ENCODE measurements around the gene CYTH2.

The CYTH2 gene

GRCh38 chr19:48474084-48474592, 5.0 kb downstream of the CYTH2 start:
- Histone ChIP-seq H3K79me2 (ENCODE audit: low read length) (peaks cover 9% of the 10 kb centered on the region), H3K27ac (ENCODE audit: low read length) (peak overlapping the region; percentile 55), H3K4me1 (ENCODE audit: low read length) (peaks cover 26% of the 10 kb centered on the region), H4K20me1 (ENCODE audit: insufficient read depth, low read length) (peaks cover 6% of the 10 kb centered on the region; the same call in 1 of the 2 replicates), H3K27me3 (ENCODE audit: low read depth, low read length) (no peaks in the 10 kb centered on the region), H3K9ac (ENCODE audit: low read length) (peak overlapping the region; percentile 29; the same call in 1 of the 2 replicates), H3K9me3 (ENCODE audit: insufficient read depth, low read length) (no peaks in the 10 kb centered on the region), H3K4me2 (ENCODE audit: low read length) (peak overlapping the region; percentile 48), H3K4me3 (ENCODE audit: low read length) (peak overlapping the region; percentile 12), H3K36me3 (replicated peaks; ENCODE audit: low read depth, low read length) (peaks cover 50% of the 10 kb centered on the region), H2AFZ (ENCODE audit: low read depth, low read length) (no peak overlapping the region)
- TF ChIP-seq CTCF (IDR thresholded peaks at IDR 0.05; ENCODE audit: low read depth, low read length) (no peak), EZH2phosphoT487 (IDR thresholded peaks at IDR 0.05; ENCODE audit: low read depth) (no peak)

- TF ChIP-seq CTCF (IDR thresholded peaks at IDR 0.05; ENCODE audit: low read depth, low read length) (no peak), EZH2phosphoT487 (IDR thresholded peaks at IDR 0.05; ENCODE audit: low read depth) (no peak)
- peaks cover 21% of the 10 kb centered on the region for H3K4me1 ChIP-seq (ENCODE audit: low read length)
- H4K20me1 ChIP-seq (ENCODE audit: insufficient read depth, low read length), result no peaks in the 10 kb centered on the region
- H3K27ac ChIP-seq (ENCODE audit: low read length), result no peak overlapping the region
- H3K27me3 ChIP-seq (ENCODE audit: low read depth, low read length), result no peaks in the 10 kb centered on the region
- H3K4me3 ChIP-seq (ENCODE audit: low read length), result no peak overlapping the region
- H3K4me2 ChIP-seq (ENCODE audit: low read length), result no peak overlapping the region
- no peaks in the 10 kb centered on the region for H3K9me3 ChIP-seq (ENCODE audit: insufficient read depth, low read length)
- H3K36me3 ChIP-seq (replicated peaks; ENCODE audit: low read depth, low read length), result peaks cover 54% of the 10 kb centered on the region
- peaks cover under 1% of the 10 kb centered on the region; the same call in 1 of the 2 replicates for H3K79me2 ChIP-seq (ENCODE audit: low read length)
- H2AFZ ChIP-seq (ENCODE audit: low read depth, low read length), result no peak overlapping the region
- no peak overlapping the region for H3K9ac ChIP-seq (ENCODE audit: low read length)
Observed at GRCh38 chr19:48475369-48476068, 6.3 kb downstream of the CYTH2 start.

- H3K27ac ChIP-seq (ENCODE audit: low read length), result no peak overlapping the region
- H2AFZ ChIP-seq (ENCODE audit: low read depth, low read length), result no peak overlapping the region
- no peak overlapping the region for H3K4me3 ChIP-seq (ENCODE audit: low read length)
- TF ChIP-seq EZH2phosphoT487 (IDR thresholded peaks at IDR 0.05; ENCODE audit: low read depth) (no peak), CTCF (IDR thresholded peaks at IDR 0.05; ENCODE audit: low read depth, low read length) (no peak)
- no peaks in the 10 kb centered on the region for H3K9me3 ChIP-seq (ENCODE audit: insufficient read depth, low read length)
- no peaks in the 10 kb centered on the region for H3K79me2 ChIP-seq (ENCODE audit: low read length)
- no peak overlapping the region for H3K4me2 ChIP-seq (ENCODE audit: low read length)
- H3K9ac ChIP-seq (ENCODE audit: low read length), result no peak overlapping the region
- no peaks in the 10 kb centered on the region for H3K27me3 ChIP-seq (ENCODE audit: low read depth, low read length)
- H4K20me1 ChIP-seq (ENCODE audit: insufficient read depth, low read length), result no peaks in the 10 kb centered on the region
- peaks cover 21% of the 10 kb centered on the region for H3K4me1 ChIP-seq (ENCODE audit: low read length)
- peaks cover 49% of the 10 kb centered on the region for H3K36me3 ChIP-seq (replicated peaks; ENCODE audit: low read depth, low read length)
Observed at GRCh38 chr19:48476176-48476575, 7.0 kb downstream of the CYTH2 start.

- Histone ChIP-seq H3K4me3 (ENCODE audit: low read length) (no peak overlapping the region), H4K20me1 (ENCODE audit: insufficient read depth, low read length) (no peaks in the 10 kb centered on the region), H2AFZ (ENCODE audit: low read depth, low read length) (no peak overlapping the region), H3K27ac (ENCODE audit: low read length) (no peak overlapping the region), H3K79me2 (ENCODE audit: low read length) (no peaks in the 10 kb centered on the region), H3K4me2 (ENCODE audit: low read length) (no peak overlapping the region), H3K9me3 (ENCODE audit: insufficient read depth, low read length) (no peaks in the 10 kb centered on the region), H3K27me3 (ENCODE audit: low read depth, low read length) (no peaks in the 10 kb centered on the region), H3K4me1 (ENCODE audit: low read length) (peaks cover 21% of the 10 kb centered on the region), H3K36me3 (replicated peaks; ENCODE audit: low read depth, low read length) (peaks cover 43% of the 10 kb centered on the region), H3K9ac (ENCODE audit: low read length) (no peak overlapping the region)
- TF ChIP-seq EZH2phosphoT487 (IDR thresholded peaks at IDR 0.05; ENCODE audit: low read depth) (no peak), CTCF (IDR thresholded peaks at IDR 0.05; ENCODE audit: low read depth, low read length) (no peak)
Observed at GRCh38 chr19:48477067-48477685, 8.0 kb downstream of the CYTH2 start.
